HepG2 (cell line): ENCODE results near the gene POU1F1. TPM values are rescaled to one million over a fixed set of nuclear protein-coding genes. Genes with fewer than 3 reads are reported as not detected.

Source experiments
- ARID2 ChIP-seq: sonication (generic); formaldehyde crosslinking; IDR thresholded peaks from 2 replicates; pipeline ENCODE4 v1.8.1; 2022; ENCODE audit warnings: mild to moderate bottlenecking, missing genetic modification reagents, borderline replicate concordance
- FOXA3 ChIP-seq: IDR thresholded peaks from 2 replicates; pipeline ENCODE4 v1.6.1; 2016; ENCODE audit warnings: missing genetic modification reagents, missing compliant biosample characterization
- GABPB1 ChIP-seq: IDR thresholded peaks from 2 replicates; pipeline ENCODE4 v1.6.1; 2016; ENCODE audit warnings: mild to moderate bottlenecking, missing genetic modification reagents, moderate library complexity, missing compliant biosample characterization
- HINFP ChIP-seq: sonication (generic); formaldehyde crosslinking; IDR thresholded peaks from 2 replicates; pipeline ENCODE4 v1.4.0; 2020; ENCODE audit warnings: low read depth, mild to moderate bottlenecking, missing genetic modification reagents
- JARID2 ChIP-seq: sonication (generic); formaldehyde crosslinking; IDR thresholded peaks from 2 replicates; pipeline ENCODE4 v1.8.1; 2023; ENCODE audit warnings: missing genetic modification reagents, inconsistent platforms; ENCODE audit not compliant: insufficient replicate concordance
- KAT2B ChIP-seq: fragments of 150-350 bp; IDR thresholded peaks from 2 replicates; pipeline ENCODE4 v1.6.1; 2014; ENCODE audit warnings: low read depth, low read length, borderline replicate concordance
- NFYB ChIP-seq: sonication (generic); formaldehyde crosslinking; IDR thresholded peaks from 2 replicates; pipeline ENCODE4 v1.4.0; 2020; ENCODE audit warnings: missing genetic modification reagents
- REPIN1 ChIP-seq: sonication (generic); formaldehyde crosslinking; IDR thresholded peaks from 2 replicates; pipeline ENCODE4 v1.8.0; 2022; ENCODE audit warnings: missing genetic modification reagents, low read depth, mild to moderate bottlenecking, borderline replicate concordance
- SPEN ChIP-seq: sonication (generic); formaldehyde crosslinking; IDR thresholded peaks from 2 replicates; pipeline ENCODE4 v1.5.1; 2020; ENCODE audit warnings: low read depth, mild to moderate bottlenecking, missing genetic modification reagents
- SRY ChIP-seq: sonication (generic); formaldehyde crosslinking; IDR thresholded peaks from 2 replicates; pipeline ENCODE4 v1.8.0; 2022; ENCODE audit warnings: mild to moderate bottlenecking, missing genetic modification reagents
- TCF12 ChIP-seq, 2 experiments: fragments of 450-650 bp in 1 of 2; sonication (generic) in 1 of 2; formaldehyde crosslinking in 1 of 2; IDR thresholded peaks; 2 replicates each; pipeline versions ENCODE4 v1.6.1 to v1.8.0; 2017 to 2022; ENCODE audit warnings: antibody characterized with exemption in 1 of 2, mild to moderate bottlenecking in 1 of 2, missing genetic modification reagents in 1 of 2, moderate library complexity in 1 of 2
- XRCC5 ChIP-seq: fragments of 200-400 bp; formaldehyde crosslinking; optimal IDR thresholded peaks from 2 replicates; pipeline ENCODE3; 2017; ENCODE audit warnings: mild to moderate bottlenecking, low read length
- ZNF230 ChIP-seq: sonication (generic); formaldehyde crosslinking; IDR thresholded peaks from 2 replicates; pipeline ENCODE4 v1.4.0; 2020; ENCODE audit warnings: mild to moderate bottlenecking, missing genetic modification reagents
- ZNF414 ChIP-seq: sonication (generic); formaldehyde crosslinking; IDR thresholded peaks from 2 replicates; pipeline ENCODE4 v1.5.0; 2020; ENCODE audit warnings: missing genetic modification reagents
- ZNF530 ChIP-seq: sonication (generic); formaldehyde crosslinking; IDR thresholded peaks from 2 replicates; pipeline ENCODE4 v1.5.0; 2020; ENCODE audit warnings: low read depth, mild to moderate bottlenecking, missing genetic modification reagents
- ZNF724P ChIP-seq: sonication (generic); formaldehyde crosslinking; IDR thresholded peaks from 2 replicates; pipeline ENCODE4 v1.8.0; 2022; ENCODE audit warnings: missing genetic modification reagents, borderline replicate concordance
- ZNF781 ChIP-seq: sonication (generic); formaldehyde crosslinking; IDR thresholded peaks from 2 replicates; pipeline ENCODE4 v1.5.1; 2020; ENCODE audit warnings: borderline replicate concordance, mild to moderate bottlenecking, missing genetic modification reagents; ENCODE audit errors: not compliant biosample characterization
- ZSCAN20 ChIP-seq: sonication (generic); formaldehyde crosslinking; IDR thresholded peaks from 2 replicates; pipeline ENCODE4 v1.4.0; 2020; ENCODE audit warnings: missing genetic modification reagents, mild to moderate bottlenecking, borderline replicate concordance
- polyA plus RNA-seq, 8 experiments: library from polyadenylated mRNA; depleted of rRNA in 3 of 8; stranded (reverse) in 7 of 8; unstranded in 1 of 8; fragments of >200 nt; fragmentation: Illumina TruSeq in 4 of 8; extraction: Trizol in 4 of 8; gene quantifications; 2 replicates each; pipeline versions ENCODE4 v1.2.1 to v1.2.3, GENCODE V29; 2011 to 2016; ENCODE audit warnings: low read depth in 4 of 8, missing spikeins in 1 of 8, mixed read lengths in 1 of 8; ENCODE audit not compliant: insufficient read depth in 1 of 8
- total RNA-seq, 5 experiments: library from RNA; depleted of rRNA; stranded (reverse); fragments of >200 nt; fragmentation: Illumina TruSeq; extraction: Trizol; gene quantifications; 2 replicates each; pipeline ENCODE4 v1.2.3, GENCODE V29; 2016; ENCODE audit warnings: low read depth in 1 of 5
- TF ChIP-seq, protein P1 (sequence below): sonication (generic); formaldehyde crosslinking; IDR thresholded peaks from 2 replicates; pipeline ENCODE4 v1.4.0; 2020; ENCODE audit warnings: missing genetic modification reagents
- TF ChIP-seq, protein P2 (sequence below): IDR thresholded peaks from 2 replicates; pipeline ENCODE4 v1.6.1; 2012; ENCODE audit warnings: inconsistent platforms

The POU1F1 gene
- total and polyA plus RNA-seq, 2 of the 13 experiments (the other 11 are each of a cell fraction or from before 2014, with no cell fraction given): not detected

- TF ChIP-seq SRY (CRISPR knock-in tag) (0 out of 2 replicates have a peak, but pooled peaks have one; percentile 65), NFYB (CRISPR knock-in tag) (no peak), ARID2 (CRISPR knock-in tag) (no peak), ZNF230 (CRISPR knock-in tag) (peak; percentile 93), HINFP (peak; percentile 56), ZNF530 (CRISPR knock-in tag) (no peak), KAT2B (no peak), XRCC5 (peak; percentile 48), TCF12 (IDR thresholded peaks at IDR 0.05) (no peak), TCF12 (CRISPR knock-in tag; IDR thresholded peaks at IDR 0.05) (no peak), SPEN (peak; percentile 64), FOXA3 (CRISPR knock-in tag) (peak; percentile 28; the same call in 1 of the 2 replicates), ZNF414 (CRISPR knock-in tag) (peak; percentile 63; the same call in 1 of the 2 replicates), ZNF724P (CRISPR knock-in tag) (peak; percentile 26; the same call in 1 of the 2 replicates), GABPB1 (CRISPR knock-in tag) (peak; percentile 83), REPIN1 (CRISPR knock-in tag) (no peak), JARID2 (CRISPR knock-in tag) (peak; percentile 83), ZSCAN20 (CRISPR knock-in tag) (0 out of 2 replicates have a peak, but pooled peaks have one; percentile 16), ZNF781 (CRISPR knock-in tag) (peak; percentile 20)
- TF ChIP-seq, protein P1, sequence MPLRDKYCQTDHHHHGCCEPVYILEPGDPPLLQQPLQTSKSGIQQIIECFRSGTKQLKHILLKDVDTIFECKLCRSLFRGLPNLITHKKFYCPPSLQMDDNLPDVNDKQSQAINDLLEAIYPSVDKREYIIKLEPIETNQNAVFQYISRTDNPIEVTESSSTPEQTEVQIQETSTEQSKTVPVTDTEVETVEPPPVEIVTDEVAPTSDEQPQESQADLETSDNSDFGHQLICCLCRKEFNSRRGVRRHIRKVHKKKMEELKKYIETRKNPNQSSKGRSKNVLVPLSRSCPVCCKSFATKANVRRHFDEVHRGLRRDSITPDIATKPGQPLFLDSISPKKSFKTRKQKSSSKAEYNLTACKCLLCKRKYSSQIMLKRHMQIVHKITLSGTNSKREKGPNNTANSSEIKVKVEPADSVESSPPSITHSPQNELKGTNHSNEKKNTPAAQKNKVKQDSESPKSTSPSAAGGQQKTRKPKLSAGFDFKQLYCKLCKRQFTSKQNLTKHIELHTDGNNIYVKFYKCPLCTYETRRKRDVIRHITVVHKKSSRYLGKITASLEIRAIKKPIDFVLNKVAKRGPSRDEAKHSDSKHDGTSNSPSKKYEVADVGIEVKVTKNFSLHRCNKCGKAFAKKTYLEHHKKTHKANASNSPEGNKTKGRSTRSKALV (CRISPR knock-in tag): 0 out of 2 replicates have a peak, but pooled peaks have one; percentile 29
- TF ChIP-seq, protein P2, sequence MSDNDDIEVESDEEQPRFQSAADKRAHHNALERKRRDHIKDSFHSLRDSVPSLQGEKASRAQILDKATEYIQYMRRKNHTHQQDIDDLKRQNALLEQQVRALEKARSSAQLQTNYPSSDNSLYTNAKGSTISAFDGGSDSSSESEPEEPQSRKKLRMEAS: peak; percentile 56; the same call in 1 of the 2 replicates
Measured at GRCh38 chr3:87227104-87227834, 49.1 kb downstream of the POU1F1 start, which contains the start of gene CHMP2B (continued).
